NCI-H1092 (cell line): ENCODE data around the gene SNTB2.

Experiments used
- DNase-seq: peaks from one replicate; lab custom pipeline; 2025; lab: John Stamatoyannopoulos, UW

SNTB2 gene

DNA sequence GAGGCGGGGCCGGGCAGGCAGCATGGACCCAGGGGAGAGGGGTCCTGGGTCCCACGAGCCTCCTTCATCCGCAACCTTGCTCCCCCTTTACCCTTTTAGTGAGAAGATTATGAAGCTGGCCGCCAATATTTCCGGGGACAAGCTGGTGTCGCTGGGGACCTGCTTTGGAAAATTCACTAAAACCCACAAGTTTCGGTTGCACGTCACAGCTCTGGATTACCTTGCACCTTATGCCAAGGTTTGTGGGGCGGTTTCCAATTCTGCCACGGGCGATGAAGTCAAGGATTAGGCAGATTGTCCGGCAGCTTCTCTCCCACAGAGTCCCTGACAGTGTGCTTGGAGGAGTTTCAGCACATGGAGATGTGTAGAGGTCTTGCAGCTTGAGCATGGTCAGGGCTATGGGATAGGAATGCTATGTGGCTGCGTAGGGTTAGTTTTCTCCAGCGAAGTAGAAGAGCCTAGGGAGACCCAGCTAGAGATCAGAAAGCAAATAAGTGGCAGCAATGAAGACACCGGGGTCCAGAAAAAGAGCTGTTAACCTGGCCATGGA lies 153.2 kb downstream of the SNTB2 start:
- DNase-seq = no peak

DNA sequence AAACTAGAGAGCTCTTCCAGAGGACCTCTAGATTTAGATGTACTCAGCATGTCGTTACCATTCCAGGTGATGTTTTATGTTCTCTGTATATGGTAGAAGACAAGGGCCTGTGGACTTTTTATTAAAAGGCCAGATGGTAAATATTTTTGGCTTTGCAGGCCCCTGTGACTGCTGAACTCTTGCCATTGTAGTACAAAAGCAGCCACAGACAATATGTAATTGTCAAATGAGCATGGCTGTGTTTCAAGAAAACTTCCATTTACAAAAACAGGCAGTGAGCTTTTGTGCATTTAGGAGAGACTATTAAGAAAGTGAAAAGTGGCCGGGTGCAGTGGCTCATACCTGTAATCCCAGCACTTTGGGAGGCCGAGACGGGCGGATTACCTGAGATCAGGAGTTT lies 157.2 kb downstream of the SNTB2 start:
- no peak for DNase-seq

- no peak for DNase-seq
Measured at GRCh38 chr16:69345923-69346322, 159.0 kb downstream of the SNTB2 start.

DNA sequence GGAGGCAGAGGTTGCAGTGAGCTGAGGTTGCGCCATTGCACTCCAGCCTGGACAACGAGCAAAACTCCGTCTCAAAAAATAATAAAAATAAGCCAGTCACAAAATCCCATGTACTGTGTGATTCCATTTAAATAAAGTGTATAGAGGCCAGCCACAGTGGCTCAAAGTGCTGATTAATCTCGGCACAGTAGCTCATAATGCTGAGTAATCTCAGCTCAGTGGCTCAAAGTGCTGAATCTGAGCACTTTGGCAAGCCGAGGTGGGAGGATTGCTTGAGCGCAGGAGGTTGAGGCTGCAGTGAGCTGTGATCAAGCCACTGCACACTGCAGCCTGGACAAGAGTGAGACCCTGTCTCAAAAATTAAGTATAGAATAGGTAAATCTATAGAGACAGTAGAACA lies 159.7 kb downstream of the SNTB2 start:
- no peak for DNase-seq

GRCh38 chr16:69348222-69348621 lies 161.3 kb downstream of the SNTB2 start:
- no peak for DNase-seq

- no peak for DNase-seq
Measured at GRCh38 chr16:69349536-69349935, 162.6 kb downstream of the SNTB2 start.

GRCh38 chr16:69350536-69351133 lies 163.7 kb downstream of the SNTB2 start:
- DNase-seq = no peak

DNA sequence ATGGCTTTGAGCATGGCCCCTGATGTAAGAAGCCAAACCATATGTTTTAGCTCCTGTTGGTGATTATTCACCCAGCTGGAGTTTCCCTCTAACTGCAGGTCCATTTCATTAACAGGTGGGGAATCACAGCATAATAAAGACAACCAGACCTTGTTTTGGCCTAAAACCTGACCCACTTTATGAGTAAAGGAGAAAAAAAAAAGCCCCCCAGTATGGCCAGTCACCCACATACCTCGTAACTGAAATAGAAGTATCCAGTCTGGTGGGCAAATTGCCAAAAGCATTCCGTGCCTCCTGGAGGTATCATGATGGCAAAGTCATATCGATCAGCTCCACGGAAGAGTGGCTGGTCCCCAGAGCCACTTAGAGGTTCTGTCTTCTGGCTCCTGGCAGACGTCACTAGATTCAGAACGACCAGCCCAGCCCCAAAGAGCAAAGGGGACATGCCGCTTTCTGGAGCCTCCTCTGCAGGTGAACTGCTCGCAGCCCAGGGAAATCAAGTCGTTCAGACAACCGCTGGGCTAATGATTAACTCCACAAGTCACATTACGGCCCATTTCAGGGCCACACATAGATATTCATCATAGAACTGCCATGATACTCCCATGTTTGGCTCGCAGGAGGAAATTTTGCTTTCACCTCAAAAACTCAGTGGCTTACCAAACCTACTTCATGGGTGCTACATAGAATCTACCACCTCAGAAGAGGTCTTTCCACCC lies 164.5 kb downstream of the SNTB2 start, which contains the start of gene TMED6:
Gene TMED6, minus strand, starts transcription at position 478 of the 719 bp plus-strand sequence. Its CDS starts 33 bp downstream, at position 445.
- DNase-seq = no peak
